Parathyroid adenoma (tissue), 2 donors: ENCODE data around the gene FAM131A.
A peak's percentile ranks its signal among the peaks of the same experiment; 100 is the strongest.

ENCODE experiments used
- H2AFZ ChIP-seq: fragments of 300-600 bp; sonication (generic); one replicate; pipeline ENCODE4 v1.7.0; 2017; ENCODE audit warnings: antibody characterized with exemption, mild to moderate bottlenecking
- H3K27ac ChIP-seq: fragments of 300-600 bp; sonication (generic); one replicate; pipeline ENCODE4 v1.7.0; 2017
- H3K27me3 ChIP-seq: fragments of 300-600 bp; sonication (generic); one replicate; pipeline ENCODE4 v1.7.0; 2017; ENCODE audit warnings: low read length; ENCODE audit not compliant: control insufficient read depth, insufficient read depth
- H3K36me3 ChIP-seq: fragments of 300-600 bp; sonication (generic); one replicate; pipeline ENCODE4 v1.7.0; 2017; ENCODE audit warnings: low read length; ENCODE audit not compliant: control insufficient read depth, insufficient read depth
- H3K4me1 ChIP-seq: fragments of 300-600 bp; sonication (generic); one replicate; pipeline ENCODE4 v1.7.0; 2017; ENCODE audit warnings: control low read depth
- H3K4me2 ChIP-seq: fragments of 300-600 bp; sonication (generic); one replicate; pipeline ENCODE4 v1.7.0; 2017; ENCODE audit warnings: low read length
- H3K4me3 ChIP-seq: fragments of 300-600 bp; sonication (generic); one replicate; pipeline ENCODE4 v1.7.0; 2017; ENCODE audit warnings: low read depth, low read length
- H3K79me2 ChIP-seq: fragments of 300-600 bp; sonication (generic); one replicate; pipeline ENCODE4 v1.7.0; 2017; ENCODE audit warnings: control low read depth
- H3K9ac ChIP-seq: fragments of 300-600 bp; sonication (generic); one replicate; pipeline ENCODE4 v1.7.0; 2017; ENCODE audit warnings: mild to moderate bottlenecking
- H3K9me3 ChIP-seq: fragments of 300-600 bp; sonication (generic); one replicate; pipeline ENCODE4 v1.7.0; 2017; ENCODE audit warnings: low read length; ENCODE audit not compliant: control insufficient read depth
- CTCF ChIP-seq: fragments of 300-600 bp; sonication (generic); IDR thresholded peaks from one replicate; pipeline ENCODE4 v1.7.0; 2017; ENCODE audit warnings: antibody characterized with exemption, mild to moderate bottlenecking
- donor health status: primary hyperparathyroidism.

Gene FAM131A

GRCh38 chr3:184352897-184353545 is 15.6 kb downstream of the FAM131A start:
- Histone ChIP-seq H3K27ac (no peak overlapping the region), H3K36me3 (no peaks in the 10 kb centered on the region), H3K9me3 (no peaks in the 10 kb centered on the region), H3K27me3 (no peaks in the 10 kb centered on the region), H3K4me1 (peaks cover 4% of the 10 kb centered on the region), H3K4me3 (no peak overlapping the region), H3K4me2 (no peak overlapping the region), H3K9ac (no peak overlapping the region), H2AFZ (no peak overlapping the region), H3K79me2 (no peaks in the 10 kb centered on the region)
- TF ChIP-seq CTCF: no peak

GRCh38 chr3:184353546-184353941 is 16.1 kb downstream of the FAM131A start:
- Histone ChIP-seq H3K27ac (no peak overlapping the region), H3K27me3 (no peaks in the 10 kb centered on the region), H2AFZ (no peak overlapping the region), H3K9ac (no peak overlapping the region), H3K4me2 (no peak overlapping the region), H3K9me3 (no peaks in the 10 kb centered on the region), H3K4me1 (no peaks in the 10 kb centered on the region), H3K4me3 (no peak overlapping the region), H3K79me2 (no peaks in the 10 kb centered on the region), H3K36me3 (no peaks in the 10 kb centered on the region)
- no peak for TF ChIP-seq CTCF

DNA sequence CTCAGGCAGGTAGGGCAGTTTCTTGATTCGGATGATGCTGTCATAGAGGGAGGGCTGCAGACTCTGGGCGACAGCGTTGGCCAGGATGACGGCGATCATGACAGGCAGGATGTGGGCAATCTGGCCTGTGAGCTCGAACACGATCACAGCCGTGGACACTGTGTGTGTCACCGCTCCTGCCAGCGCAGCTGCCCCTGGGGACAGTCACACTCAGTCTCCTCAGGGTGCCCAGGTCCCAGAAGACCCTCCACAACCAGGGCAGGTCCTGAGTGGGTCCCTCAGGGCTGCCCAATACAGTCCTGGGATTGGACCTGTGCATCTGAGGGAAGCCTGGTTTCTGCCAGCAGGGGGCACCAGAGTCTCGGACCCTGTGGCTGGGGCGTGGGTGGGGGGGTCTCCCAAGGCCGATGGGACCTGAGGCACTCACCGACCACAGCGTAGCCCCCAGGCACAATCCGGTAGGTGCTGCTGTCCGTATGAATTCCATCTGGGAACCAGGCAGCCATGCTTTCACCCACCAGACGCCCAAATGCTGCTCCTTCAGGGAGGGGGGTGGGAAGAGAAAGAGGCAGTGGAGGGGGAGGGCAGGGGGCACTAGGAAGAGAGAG is 16.8 kb downstream of the FAM131A start:
- no peaks in the 10 kb centered on the region for H3K79me2 ChIP-seq
- H2AFZ ChIP-seq: no peak overlapping the region
- no peaks in the 10 kb centered on the region for H3K4me1 ChIP-seq
- no peaks in the 10 kb centered on the region for H3K36me3 ChIP-seq
- no peak overlapping the region for H3K4me2 ChIP-seq
- no peaks in the 10 kb centered on the region for H3K9me3 ChIP-seq
- no peak overlapping the region for H3K27ac ChIP-seq
- no peak overlapping the region for H3K9ac ChIP-seq
- no peaks in the 10 kb centered on the region for H3K27me3 ChIP-seq
- H3K4me3 ChIP-seq: no peak overlapping the region
- peak; percentile 65 for TF ChIP-seq CTCF

- TF ChIP-seq CTCF: no peak
- Histone ChIP-seq H3K9me3 (no peaks in the 10 kb centered on the region), H3K4me2 (no peak overlapping the region), H3K36me3 (no peaks in the 10 kb centered on the region), H2AFZ (no peak overlapping the region), H3K9ac (no peak overlapping the region), H3K27ac (no peak overlapping the region), H3K79me2 (no peaks in the 10 kb centered on the region), H3K27me3 (no peaks in the 10 kb centered on the region), H3K4me1 (no peaks in the 10 kb centered on the region), H3K4me3 (no peak overlapping the region)
These were observed 17.4 kb downstream of the FAM131A start for GRCh38 chr3:184354754-184355153.
